Hepatic stellate cell (primary cell): Measurements from ENCODE around the gene STK32B.
"Not testable (repeated sequence)": the region's sequence is repeated elsewhere in the genome, so short reads cannot be mapped to it uniquely, and the experiment has no call there.

ENCODE experiments used
- DNase-seq: peaks from one replicate; pipeline ENCODE4 v3.0.0; 2011; ENCODE audit warnings: low spot score

STK32B gene

GRCh38 chr4:5209862-5210261 is 158.6 kb downstream of the STK32B start:
- DNase-seq = no peak

DNA sequence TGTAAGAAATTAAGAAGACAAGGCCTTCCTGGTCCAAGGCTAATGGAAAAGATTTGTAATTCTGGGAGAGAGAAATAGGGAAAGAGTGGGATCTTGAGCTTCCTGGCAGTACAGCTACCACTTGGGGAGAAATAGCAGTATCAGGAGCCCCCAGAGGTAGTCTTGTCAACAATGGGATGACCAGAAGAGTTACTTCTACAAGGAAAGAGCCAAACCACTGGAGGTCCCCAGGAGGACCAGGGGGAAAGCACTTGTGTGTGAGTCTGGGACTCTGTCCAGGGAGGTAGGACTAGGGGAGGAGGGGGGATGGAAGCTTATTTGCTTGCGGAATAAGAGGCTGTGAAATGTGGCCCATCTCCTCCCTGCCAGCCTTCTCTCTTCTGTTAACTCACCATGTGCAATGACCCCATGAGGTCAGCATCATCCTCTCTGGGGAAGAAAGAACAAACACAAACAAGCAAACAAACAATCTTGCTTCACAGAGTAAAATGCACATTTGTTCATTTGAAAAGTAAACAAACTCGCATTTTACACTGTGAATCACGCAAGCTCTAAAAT is 160.1 kb downstream of the STK32B start:
- no peak for DNase-seq

- no peak for DNase-seq
These were observed 161.2 kb downstream of the STK32B start for GRCh38 chr4:5212255-5213013.

GRCh38 chr4:5213087-5213595 is 161.9 kb downstream of the STK32B start:
- DNase-seq = no peak

- no peak for DNase-seq
These were observed 164.0 kb downstream of the STK32B start for GRCh38 chr4:5215321-5215720.

DNA sequence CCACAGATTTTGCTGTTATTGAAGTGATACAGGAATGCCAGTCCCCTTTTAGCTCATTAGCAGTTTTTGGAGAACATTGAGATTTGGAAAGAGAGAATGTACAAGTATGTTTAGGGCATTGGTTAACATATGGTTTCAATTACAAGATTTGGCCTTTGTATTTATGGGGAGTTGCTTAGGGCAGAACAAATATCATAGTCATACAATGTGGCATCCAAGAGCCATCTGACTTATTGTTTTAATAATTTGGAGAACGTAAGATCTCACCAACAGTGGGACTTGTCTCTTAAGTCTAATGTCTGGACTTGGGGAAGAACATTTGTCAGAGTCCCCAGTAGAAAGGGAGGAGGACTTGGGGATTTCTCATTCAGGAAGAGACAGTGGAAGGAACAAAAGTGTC is 166.1 kb downstream of the STK32B start:
- DNase-seq = no peak

DNA sequence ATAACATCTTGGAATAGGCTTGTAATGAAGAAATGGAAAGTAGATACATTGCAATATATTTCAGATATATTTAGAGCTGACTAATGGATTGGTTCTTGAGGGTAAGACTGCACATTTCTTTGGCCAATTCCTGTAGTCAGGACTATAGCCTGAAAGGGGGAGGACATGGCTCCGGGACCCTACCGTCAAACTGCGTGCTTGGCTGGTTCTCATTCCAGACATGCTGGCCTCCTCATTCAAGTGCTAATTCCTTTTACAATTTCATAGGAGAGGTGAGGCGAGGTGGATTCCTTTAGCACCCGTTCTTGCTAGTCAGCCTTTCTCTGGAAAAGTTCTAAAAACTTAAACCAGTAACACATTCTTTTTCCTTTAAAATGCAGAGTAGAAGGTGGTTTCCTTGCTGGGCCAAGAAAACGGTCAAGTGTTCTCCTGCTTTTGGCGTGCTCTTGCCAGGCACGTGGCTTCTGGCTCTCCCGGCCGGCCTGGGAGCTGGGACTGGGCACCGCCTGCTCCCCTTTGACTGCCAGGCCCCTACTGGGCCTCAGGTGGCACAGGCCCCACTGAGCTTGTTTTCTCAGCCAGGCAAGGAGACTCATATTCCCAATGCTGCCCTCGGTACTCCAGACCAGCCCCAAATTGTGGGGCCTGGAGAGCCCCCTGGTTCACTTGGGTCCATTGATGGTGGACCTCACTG is 167.2 kb downstream of the STK32B start:
- DNase-seq = no peak

- no peak for DNase-seq
These were observed 168.7 kb downstream of the STK32B start for GRCh38 chr4:5220028-5220427.

- no peak for DNase-seq
These were observed 170.8 kb downstream of the STK32B start for GRCh38 chr4:5222047-5222446.

DNA sequence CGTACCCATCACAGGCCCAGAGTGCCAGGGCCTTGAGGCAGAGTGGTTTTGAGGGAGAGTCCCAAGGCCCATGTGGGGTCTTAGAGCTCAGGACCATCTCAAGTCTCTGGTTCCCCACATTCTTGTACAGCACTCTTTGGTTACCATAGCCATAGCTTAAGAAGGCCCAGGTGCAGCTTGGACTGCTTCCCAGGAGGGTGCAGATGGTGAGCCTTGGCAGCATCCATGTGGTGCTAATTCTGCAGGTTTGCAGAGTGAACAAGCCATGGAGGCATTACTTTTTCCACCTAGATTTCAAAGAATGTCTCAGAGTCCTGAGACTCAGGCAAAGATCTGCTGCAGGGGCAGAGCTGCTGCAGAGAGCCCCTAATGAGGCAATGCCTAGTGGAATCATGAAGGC is 171.7 kb downstream of the STK32B start:
- DNase-seq = no peak

GRCh38 chr4:5224340-5224739 is 173.1 kb downstream of the STK32B start:
- no peak for DNase-seq

GRCh38 chr4:5232549-5232948 is 181.3 kb downstream of the STK32B start:
- DNase-seq = no peak

DNA sequence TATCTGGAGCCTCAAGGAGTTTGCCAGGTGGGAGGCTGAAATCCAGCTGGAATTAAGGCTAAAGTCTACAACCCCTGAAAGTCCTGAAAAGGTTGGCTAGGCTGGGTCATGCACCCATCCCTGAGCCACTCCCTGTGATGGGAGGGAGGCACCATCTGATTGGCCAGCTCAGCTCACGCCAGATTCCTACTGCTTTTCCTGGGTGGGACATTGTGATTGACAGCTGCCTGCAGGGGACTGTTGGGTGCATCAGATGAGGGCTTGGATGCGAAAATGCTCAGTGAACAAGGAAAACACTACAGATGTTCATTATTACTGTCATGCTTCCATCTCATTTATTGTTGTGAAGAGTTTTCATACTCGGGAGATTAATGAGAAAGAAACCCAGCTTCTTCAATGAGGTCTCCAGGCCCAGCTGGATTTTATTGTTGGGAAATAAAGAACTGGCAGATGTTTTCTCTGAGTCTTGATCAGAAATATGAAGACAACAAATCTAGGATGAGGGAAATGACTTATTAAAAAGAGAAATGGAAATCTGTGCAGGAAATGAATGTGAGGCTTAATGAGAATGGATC is 185.9 kb downstream of the STK32B start:
- no peak for DNase-seq

GRCh38 chr4:5238173-5238572 is 186.9 kb downstream of the STK32B start:
- DNase-seq = no peak

- not testable (repeated sequence) for DNase-seq
These were observed 195.8 kb downstream of the STK32B start for GRCh38 chr4:5247061-5247460.

- DNase-seq = no peak
These were observed 196.5 kb downstream of the STK32B start for GRCh38 chr4:5247735-5248134.

DNA sequence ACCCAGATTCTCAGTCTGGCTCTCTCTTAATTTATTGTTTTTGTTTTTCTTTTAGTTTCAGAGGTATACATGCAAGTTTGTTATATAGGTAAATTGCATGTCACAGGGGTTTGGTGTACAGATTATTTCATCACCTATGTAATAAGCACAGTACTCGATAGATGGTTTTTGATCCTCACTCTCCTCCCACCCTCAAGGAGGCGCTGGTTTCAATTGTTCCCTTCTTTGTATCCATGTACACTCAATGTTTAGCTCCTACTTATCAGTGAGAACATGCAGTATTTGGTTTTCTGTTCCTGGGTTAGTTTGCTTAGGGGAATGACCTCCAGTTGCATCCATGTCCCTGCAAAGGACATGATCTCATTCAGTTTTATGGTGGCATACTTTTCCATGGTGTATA is 198.4 kb downstream of the STK32B start:
- DNase-seq = no peak

GRCh38 chr4:5250536-5250935 is 199.3 kb downstream of the STK32B start:
- DNase-seq = not testable (repeated sequence)

- DNase-seq = no peak
These were observed 205.1 kb downstream of the STK32B start for GRCh38 chr4:5256421-5256820.

- DNase-seq = no peak
These were observed 205.8 kb downstream of the STK32B start for GRCh38 chr4:5257086-5257485.

GRCh38 chr4:5259471-5259870 is 208.2 kb downstream of the STK32B start:
- DNase-seq = no peak

DNA sequence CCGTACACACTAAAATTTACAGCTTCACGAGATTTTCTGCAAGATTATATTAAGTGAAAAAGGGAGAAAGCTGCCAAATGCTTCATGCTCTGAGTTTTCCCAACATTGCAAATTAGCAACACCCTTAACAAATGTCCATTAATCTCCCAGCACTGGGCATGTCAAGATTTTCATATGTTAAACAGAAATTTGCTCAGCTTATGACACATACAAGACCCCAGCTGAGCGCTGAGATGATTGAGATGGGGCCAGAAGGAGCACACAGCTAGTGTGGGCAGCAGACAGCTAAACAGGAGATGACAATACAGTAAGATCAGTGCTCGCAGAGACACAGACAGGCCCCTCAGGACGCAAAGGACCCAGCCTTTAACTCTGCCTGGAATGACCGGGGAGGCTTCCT is 208.8 kb downstream of the STK32B start:
- DNase-seq = no peak

GRCh38 chr4:5261866-5262265 is 210.6 kb downstream of the STK32B start:
- no peak for DNase-seq
